Neural progenitor cell (in vitro differentiated cells): Measurements from ENCODE around the gene MTF2. TPM values are rescaled to one million over a fixed set of nuclear protein-coding genes. Genes with fewer than 3 reads are reported as not detected.

Experiments
- DNase-seq: peaks from one replicate; pipeline ENCODE4 v3.0.0-alpha.2; 2016; ENCODE audit warnings: low spot score
- H2AFZ ChIP-seq: fragments of 200-600 bp; sonication (generic); replicated peaks from 2 replicates; pipeline ENCODE4 v1.6.1; 2016; ENCODE audit warnings: antibody characterized with exemption
- H3F3A ChIP-seq: fragments of 200-600 bp; sonication (generic); 2 replicates; pipeline ENCODE4 v1.6.1; 2016; ENCODE audit warnings: antibody characterized with exemption, low read depth
- H3K27ac ChIP-seq: fragments of 200-600 bp; sonication (generic); 2 replicates; pipeline ENCODE4 v1.5.1; 2016; ENCODE audit warnings: mild to moderate bottlenecking
- H3K27me3 ChIP-seq: fragments of 200-600 bp; sonication (generic); 2 replicates; pipeline ENCODE4 v1.6.1; 2016; ENCODE audit warnings: mild to moderate bottlenecking, moderate library complexity
- H3K36me3 ChIP-seq: fragments of 200-600 bp; sonication (generic); 2 replicates; pipeline ENCODE4 v1.5.1; 2016
- H3K4me1 ChIP-seq: fragments of 200-600 bp; sonication (generic); 2 replicates; pipeline ENCODE4 v1.6.1; 2016; ENCODE audit warnings: mixed run types
- H3K4me2 ChIP-seq: fragments of 200-600 bp; sonication (generic); 2 replicates; pipeline ENCODE4 v1.6.1; 2016
- H3K4me3 ChIP-seq: fragments of 200-600 bp; sonication (generic); 2 replicates; pipeline ENCODE4 v1.5.1; 2016
- H3K79me2 ChIP-seq: fragments of 200-600 bp; sonication (generic); 2 replicates; pipeline ENCODE4 v1.6.1; 2016; ENCODE audit warnings: low read depth
- H3K9ac ChIP-seq: fragments of 200-600 bp; sonication (generic); 2 replicates; pipeline ENCODE4 v1.6.1; 2016
- H3K9me3 ChIP-seq: fragments of 200-600 bp; sonication (generic); 2 replicates; pipeline ENCODE4 v1.5.1; 2016; ENCODE audit warnings: low read depth
- H4K20me1 ChIP-seq: fragments of 200-600 bp; sonication (generic); 2 replicates; pipeline ENCODE4 v1.6.1; 2016; ENCODE audit warnings: low read depth
- H3K27ac Mint-ChIP-seq: 3 replicates; pipeline ENCODE4 v1.8.0; 2021; ENCODE audit warnings: mixed read lengths
- H3K27me3 Mint-ChIP-seq: 2 replicates; pipeline ENCODE4 v1.8.0; 2022; ENCODE audit warnings: low read depth, mild to moderate bottlenecking, inconsistent platforms, moderate library complexity, mixed read lengths; ENCODE audit not compliant: insufficient read depth
- H3K36me3 Mint-ChIP-seq: 3 replicates; pipeline ENCODE4 v1.8.0; 2021; ENCODE audit warnings: mixed read lengths
- H3K4me1 Mint-ChIP-seq: 3 replicates; pipeline ENCODE4 v1.8.0; 2021; ENCODE audit warnings: mixed read lengths
- H3K4me3 Mint-ChIP-seq: 3 replicates; pipeline ENCODE4 v1.8.0; 2021; ENCODE audit warnings: mild to moderate bottlenecking, moderate library complexity, mixed read lengths
- H3K9me3 Mint-ChIP-seq: 3 replicates; pipeline ENCODE4 v1.8.0; 2020; ENCODE audit warnings: mixed read lengths
- CTCF ChIP-seq: fragments of 200-600 bp; sonication (generic); IDR thresholded peaks from 2 replicates; pipeline ENCODE4 v1.5.1; 2017; ENCODE audit warnings: antibody characterized with exemption, mild to moderate bottlenecking
- EZH2 ChIP-seq: fragments of 200-600 bp; sonication (generic); IDR thresholded peaks from 2 replicates; pipeline ENCODE4 v1.6.1; 2017; ENCODE audit warnings: antibody characterized with exemption, mild to moderate bottlenecking, moderate library complexity
- EZH2phosphoT487 ChIP-seq: fragments of 200-600 bp; sonication (generic); IDR thresholded peaks from 2 replicates; pipeline ENCODE4 v1.6.1; 2017; ENCODE audit warnings: antibody characterized with exemption
- total RNA-seq: library from RNA; depleted of rRNA; stranded (reverse); fragments of >200 nt; gene quantifications from 2 replicates; pipeline ENCODE4 v1.2.3, GENCODE V29; 2015; ENCODE audit warnings: low replicate concordance

The MTF2 gene
- total RNA-seq, 1 donor from 2014 or later: 149 TPM

GRCh38 chr1:93143769-93144168 is 64.7 kb downstream of the MTF2 start:
- Mint-ChIP-seq H3K27me3 (peaks cover 3% of the 10 kb centered on the region), H3K4me1 (no peaks in the 10 kb centered on the region), H3K9me3 (no peaks in the 10 kb centered on the region), H3K36me3 (peaks cover 13% of the 10 kb centered on the region), H3K27ac (no peak overlapping the region), H3K4me3 (no peak overlapping the region)
- peaks cover 20% of the 10 kb centered on the region for H3K36me3 ChIP-seq
- H3K27me3 ChIP-seq: no peaks in the 10 kb centered on the region
- H3K79me2 ChIP-seq: peaks cover 3% of the 10 kb centered on the region
- no peak overlapping the region for H3K4me3 ChIP-seq
- no peak overlapping the region for H3K27ac ChIP-seq
- H3K4me1 ChIP-seq: no peaks in the 10 kb centered on the region
- DNase-seq: no peak
- H3K9me3 ChIP-seq: no peaks in the 10 kb centered on the region
- H3K9ac ChIP-seq: no peak overlapping the region
- peaks cover 36% of the 10 kb centered on the region for H3F3A ChIP-seq
- H2AFZ ChIP-seq: no peak overlapping the region
- H4K20me1 ChIP-seq: peaks cover 2% of the 10 kb centered on the region
- TF ChIP-seq EZH2phosphoT487 (no peak), CTCF (no peak), EZH2 (no peak)
- no peak overlapping the region for H3K4me2 ChIP-seq

GRCh38 chr1:93148001-93148400 is 68.9 kb downstream of the MTF2 start:
- Histone ChIP-seq H3K27ac (peak overlapping the region; percentile 22), H3K4me3 (no peak overlapping the region), H3K36me3 (peaks cover 3% of the 10 kb centered on the region), H3K4me2 (no peak overlapping the region), H3K4me1 (no peaks in the 10 kb centered on the region), H3K79me2 (no peaks in the 10 kb centered on the region), H2AFZ (no peak overlapping the region), H3K9ac (no peak overlapping the region), H3K27me3 (no peaks in the 10 kb centered on the region), H4K20me1 (no peaks in the 10 kb centered on the region), H3F3A (peaks cover 27% of the 10 kb centered on the region), H3K9me3 (no peaks in the 10 kb centered on the region)
- no peak for DNase-seq
- Mint-ChIP-seq H3K27me3 (peaks cover 5% of the 10 kb centered on the region), H3K4me3 (no peak overlapping the region), H3K36me3 (peaks cover 14% of the 10 kb centered on the region), H3K4me1 (no peaks in the 10 kb centered on the region), H3K27ac (no peak overlapping the region), H3K9me3 (no peaks in the 10 kb centered on the region)
- TF ChIP-seq EZH2phosphoT487 (no peak), EZH2 (no peak), CTCF (no peak)

GRCh38 chr1:93150729-93151128 is 71.6 kb downstream of the MTF2 start:
- Histone ChIP-seq H3K79me2 (no peaks in the 10 kb centered on the region), H3K27me3 (no peaks in the 10 kb centered on the region), H3K9me3 (no peaks in the 10 kb centered on the region), H3K36me3 (peaks cover 10% of the 10 kb centered on the region), H2AFZ (no peak overlapping the region), H3K4me3 (no peak overlapping the region), H4K20me1 (no peaks in the 10 kb centered on the region), H3K4me1 (no peaks in the 10 kb centered on the region), H3K4me2 (no peak overlapping the region), H3K9ac (no peak overlapping the region), H3K27ac (no peak overlapping the region), H3F3A (peaks cover 27% of the 10 kb centered on the region)
- H3K9me3 Mint-ChIP-seq: no peaks in the 10 kb centered on the region
- no peak overlapping the region for H3K27ac Mint-ChIP-seq
- peaks cover 4% of the 10 kb centered on the region for H3K27me3 Mint-ChIP-seq
- no peak overlapping the region for H3K4me3 Mint-ChIP-seq
- no peaks in the 10 kb centered on the region for H3K4me1 Mint-ChIP-seq
- no peak for DNase-seq
- no peak for TF ChIP-seq CTCF
- H3K36me3 Mint-ChIP-seq: peaks cover 15% of the 10 kb centered on the region

- peaks cover 31% of the 10 kb centered on the region for H3F3A ChIP-seq
- H2AFZ ChIP-seq: no peak overlapping the region
- H3K27ac ChIP-seq: no peak overlapping the region
- H3K79me2 ChIP-seq: no peaks in the 10 kb centered on the region
- no peak overlapping the region for H3K9ac ChIP-seq
- H3K36me3 Mint-ChIP-seq: peaks cover 15% of the 10 kb centered on the region
- DNase-seq: no peak
- no peaks in the 10 kb centered on the region for H3K9me3 ChIP-seq
- H3K4me3 ChIP-seq: no peak overlapping the region
- TF ChIP-seq EZH2 (no peak), CTCF (no peak)
- H3K4me3 Mint-ChIP-seq: no peak overlapping the region
- no peaks in the 10 kb centered on the region for H3K9me3 Mint-ChIP-seq
- no peaks in the 10 kb centered on the region for H3K4me1 Mint-ChIP-seq
- H3K4me2 ChIP-seq: no peak overlapping the region
- peaks cover 2% of the 10 kb centered on the region for H3K27me3 Mint-ChIP-seq
- no peaks in the 10 kb centered on the region for H3K4me1 ChIP-seq
- no peak overlapping the region for H3K27ac Mint-ChIP-seq
- no peaks in the 10 kb centered on the region for H3K27me3 ChIP-seq
- H3K36me3 ChIP-seq: peaks cover 15% of the 10 kb centered on the region
- no peaks in the 10 kb centered on the region for H4K20me1 ChIP-seq
Measured at GRCh38 chr1:93151474-93151873, 72.4 kb downstream of the MTF2 start.
